DOHH2 (cell line): ENCODE data around the gene DPP10.

Experiments
- H3F3A ChIP-seq: fragments of 200-600 bp; sonication (generic), shearing (Covaris generic); 2 replicates; pipeline ENCODE4 v1.6.0; 2016; ENCODE audit warnings: antibody characterized with exemption, mild to moderate bottlenecking; ENCODE audit not compliant: control insufficient read depth, insufficient read depth
- H3K27ac ChIP-seq: fragments of 200-600 bp; sonication (generic); 2 replicates; pipeline ENCODE4 v1.5.1; 2014; ENCODE audit warnings: low read depth, mild to moderate bottlenecking, low read length, moderate library complexity
- H3K27me3 ChIP-seq: fragments of 200-600 bp; sonication (generic); 2 replicates; pipeline ENCODE4 v1.6.1; 2014; ENCODE audit warnings: mild to moderate bottlenecking, low read length, mixed read lengths; ENCODE audit not compliant: control insufficient read depth
- H3K36me3 ChIP-seq: fragments of 200-600 bp; sonication (generic); 2 replicates; pipeline ENCODE4 v1.6.1; 2014; ENCODE audit warnings: mild to moderate bottlenecking, low read length, moderate library complexity, mixed read lengths; ENCODE audit not compliant: control insufficient read depth
- H3K4me1 ChIP-seq: fragments of 200-600 bp; sonication (generic); 2 replicates; pipeline ENCODE4 v1.6.1; 2014; ENCODE audit warnings: mild to moderate bottlenecking, low read length, mixed read lengths; ENCODE audit not compliant: control insufficient read depth
- H3K4me2 ChIP-seq: fragments of 200-600 bp; sonication (generic); 2 replicates; pipeline ENCODE4 v1.6.0; 2014; ENCODE audit warnings: mild to moderate bottlenecking, low read length, moderate library complexity
- H3K4me3 ChIP-seq: fragments of 200-600 bp; sonication (generic); 2 replicates; pipeline ENCODE4 v1.5.1; 2014; ENCODE audit warnings: mild to moderate bottlenecking, low read length, mixed read lengths
- H3K79me2 ChIP-seq: fragments of 200-600 bp; sonication (generic); 2 replicates; pipeline ENCODE4 v1.6.1; 2014; ENCODE audit warnings: mild to moderate bottlenecking, low read length, mixed read lengths; ENCODE audit not compliant: control insufficient read depth
- H3K9me2 ChIP-seq: fragments of 200-600 bp; sonication (generic); replicated peaks from 2 replicates; pipeline ENCODE4 v1.6.1; 2014; ENCODE audit warnings: mild to moderate bottlenecking, low read length, mixed read lengths; ENCODE audit not compliant: control insufficient read depth
- H3K9me3 ChIP-seq: fragments of 200-600 bp; sonication (generic); 2 replicates; pipeline ENCODE4 v1.6.1; 2014; ENCODE audit warnings: antibody characterized with exemption, low read length, mixed read lengths; ENCODE audit not compliant: control insufficient read depth, insufficient read depth
- H4K20me1 ChIP-seq: fragments of 200-600 bp; sonication (generic); 2 replicates; pipeline ENCODE4 v1.6.0; 2014; ENCODE audit warnings: low read depth, mild to moderate bottlenecking, antibody characterized with exemption, low read length, moderate library complexity; ENCODE audit not compliant: control insufficient read depth, insufficient read depth
- EZH2phosphoT487 ChIP-seq: fragments of 200-600 bp; sonication (generic); IDR thresholded peaks from 2 replicates; pipeline ENCODE4 v1.6.1; 2017; ENCODE audit warnings: borderline replicate concordance, mild to moderate bottlenecking, antibody characterized with exemption, low read length, moderate library complexity, mixed read lengths
- TF ChIP-seq, protein P1 (sequence below): fragments of 200-600 bp; sonication (generic); IDR thresholded peaks from one replicate; pipeline ENCODE4 v1.5.1; 2014; ENCODE audit warnings: antibody characterized with exemption, mild to moderate bottlenecking, low read depth, low read length; ENCODE audit not compliant: poor library complexity, severe bottlenecking

The DPP10 gene

DNA sequence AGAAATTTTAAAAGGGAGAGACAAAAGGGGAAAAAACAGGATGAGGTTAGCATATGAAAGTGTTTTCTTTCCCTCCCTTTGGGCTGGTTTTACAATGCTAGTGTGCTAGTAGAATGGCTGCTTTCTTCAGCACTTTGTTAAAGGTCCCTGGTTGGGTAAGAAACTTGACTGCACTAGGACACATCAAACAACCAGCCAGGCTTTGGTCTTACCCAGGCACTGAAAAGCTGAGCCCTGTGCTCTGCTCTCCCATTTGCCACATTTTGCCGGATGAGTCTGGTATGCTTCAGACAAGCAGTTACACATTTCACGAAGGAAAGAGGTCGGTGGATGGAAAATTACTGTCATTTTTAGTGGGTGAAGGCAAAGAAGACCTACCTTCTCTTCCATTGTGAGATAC, 242.0 kb downstream of the DPP10 start:
- H3K9me2 ChIP-seq, result no peaks in the 10 kb centered on the region
- no peaks in the 10 kb centered on the region for H3K27me3 ChIP-seq
- no peaks in the 10 kb centered on the region for H3K36me3 ChIP-seq
- no peaks in the 10 kb centered on the region for H3K9me3 ChIP-seq
- TF ChIP-seq, protein P1, sequence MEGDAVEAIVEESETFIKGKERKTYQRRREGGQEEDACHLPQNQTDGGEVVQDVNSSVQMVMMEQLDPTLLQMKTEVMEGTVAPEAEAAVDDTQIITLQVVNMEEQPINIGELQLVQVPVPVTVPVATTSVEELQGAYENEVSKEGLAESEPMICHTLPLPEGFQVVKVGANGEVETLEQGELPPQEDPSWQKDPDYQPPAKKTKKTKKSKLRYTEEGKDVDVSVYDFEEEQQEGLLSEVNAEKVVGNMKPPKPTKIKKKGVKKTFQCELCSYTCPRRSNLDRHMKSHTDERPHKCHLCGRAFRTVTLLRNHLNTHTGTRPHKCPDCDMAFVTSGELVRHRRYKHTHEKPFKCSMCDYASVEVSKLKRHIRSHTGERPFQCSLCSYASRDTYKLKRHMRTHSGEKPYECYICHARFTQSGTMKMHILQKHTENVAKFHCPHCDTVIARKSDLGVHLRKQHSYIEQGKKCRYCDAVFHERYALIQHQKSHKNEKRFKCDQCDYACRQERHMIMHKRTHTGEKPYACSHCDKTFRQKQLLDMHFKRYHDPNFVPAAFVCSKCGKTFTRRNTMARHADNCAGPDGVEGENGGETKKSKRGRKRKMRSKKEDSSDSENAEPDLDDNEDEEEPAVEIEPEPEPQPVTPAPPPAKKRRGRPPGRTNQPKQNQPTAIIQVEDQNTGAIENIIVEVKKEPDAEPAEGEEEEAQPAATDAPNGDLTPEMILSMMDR, result no peak
- no peak for TF ChIP-seq EZH2phosphoT487
- no peaks in the 10 kb centered on the region for H4K20me1 ChIP-seq
- H3K27ac ChIP-seq, result no peak overlapping the region
- H3K79me2 ChIP-seq, result no peaks in the 10 kb centered on the region
- no peak overlapping the region for H3K4me2 ChIP-seq
- no peaks in the 10 kb centered on the region for H3F3A ChIP-seq
- no peak overlapping the region for H3K4me3 ChIP-seq
- no peaks in the 10 kb centered on the region for H3K4me1 ChIP-seq

DNA sequence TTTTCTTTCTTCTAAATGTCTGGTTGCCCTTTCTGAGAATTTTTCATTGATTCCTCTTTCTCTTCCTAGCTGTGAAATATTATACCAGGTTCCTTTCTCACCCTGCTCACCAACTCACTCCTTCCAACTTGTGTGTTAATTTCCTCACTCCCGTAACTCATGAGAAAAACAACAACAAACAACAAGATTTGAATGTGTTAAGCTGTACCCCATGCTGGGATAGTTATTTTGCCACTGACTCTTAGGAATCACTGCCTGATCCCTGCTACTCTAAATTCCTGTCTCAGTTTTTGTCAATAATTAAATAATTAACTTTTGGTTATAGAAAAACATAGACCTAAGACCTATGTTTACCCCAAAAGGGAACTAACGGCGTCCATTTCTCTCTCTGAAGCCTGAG, 242.7 kb downstream of the DPP10 start:
- Histone ChIP-seq H3K9me3 (no peaks in the 10 kb centered on the region), H3K27ac (no peak overlapping the region), H3K36me3 (no peaks in the 10 kb centered on the region), H3K79me2 (no peaks in the 10 kb centered on the region), H3K27me3 (no peaks in the 10 kb centered on the region), H4K20me1 (no peaks in the 10 kb centered on the region), H3K4me3 (no peak overlapping the region), H3K4me2 (no peak overlapping the region), H3K9me2 (no peaks in the 10 kb centered on the region), H3F3A (no peaks in the 10 kb centered on the region), H3K4me1 (no peaks in the 10 kb centered on the region)
- TF ChIP-seq EZH2phosphoT487, result no peak
- TF ChIP-seq, protein P1, result no peak

DNA sequence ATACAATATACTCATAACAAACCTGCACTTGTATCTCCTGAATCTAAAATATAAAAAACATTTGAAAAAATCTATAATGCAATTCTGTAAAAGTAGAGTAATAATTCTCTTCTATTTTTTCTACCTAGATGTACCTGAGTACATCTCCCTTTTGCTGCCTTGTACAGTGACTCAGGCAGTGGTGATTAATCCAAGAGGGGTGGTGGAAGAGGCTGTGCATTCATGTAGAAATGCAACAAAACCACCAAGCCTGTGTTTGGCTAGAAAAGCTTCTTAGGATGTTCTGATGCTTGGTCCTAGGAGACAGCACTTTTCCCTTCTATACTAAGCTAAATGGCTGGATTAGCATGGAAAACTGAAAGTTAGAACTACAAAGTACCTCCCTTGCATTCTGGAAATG, 245.8 kb downstream of the DPP10 start:
- H3K4me3 ChIP-seq, result no peak overlapping the region

More for the DNA sequence above, 245.8 kb downstream of the DPP10 start:
- Histone ChIP-seq H3K79me2 (no peaks in the 10 kb centered on the region), H3K9me3 (no peaks in the 10 kb centered on the region), H3K36me3 (no peaks in the 10 kb centered on the region), H4K20me1 (no peaks in the 10 kb centered on the region), H3K4me1 (no peaks in the 10 kb centered on the region), H3K9me2 (no peaks in the 10 kb centered on the region), H3F3A (no peaks in the 10 kb centered on the region), H3K27ac (no peak overlapping the region), H3K27me3 (no peaks in the 10 kb centered on the region), H3K4me2 (no peak overlapping the region)
- TF ChIP-seq, protein P1, result no peak
- TF ChIP-seq EZH2phosphoT487, result no peak
